ENCODE measurements around the gene DNAH2.

DNAH2 gene

GRCh38 chr17:7822126-7822525 lies 104.6 kb downstream of the DNAH2 start:
- no peak overlapping the region for H3K27ac ChIP-seq
- TF ChIP-seq CTCF (conservative IDR thresholded peaks at IDR 0.05; ENCODE audit: low read depth, low read length) = no peak
- H3K36me3 ChIP-seq (ENCODE audit: insufficient read depth) = no peaks in the 10 kb centered on the region
- no peak overlapping the region for H3K9ac ChIP-seq
- H3K4me3 ChIP-seq (IDR thresholded peaks at IDR 0.05; ENCODE audit: insufficient read depth, low read depth, low read length) = no peak overlapping the region
- no peaks in the 10 kb centered on the region for H3K27me3 ChIP-seq (ENCODE audit: insufficient read depth, low read depth)
- no peak overlapping the region for H2AFZ ChIP-seq (ENCODE audit: low read depth)
- H3K4me1 ChIP-seq (ENCODE audit: low read depth, poor library complexity, severe bottlenecking) = no peaks in the 10 kb centered on the region
- H4K20me1 ChIP-seq (ENCODE audit: insufficient read depth) = no peaks in the 10 kb centered on the region
- H3K79me2 ChIP-seq (ENCODE audit: insufficient read depth, low read depth) = no peaks in the 10 kb centered on the region
- no peak overlapping the region for H3K4me2 ChIP-seq

GRCh38 chr17:7823581-7824001 lies 106.0 kb downstream of the DNAH2 start:
- H3K27ac ChIP-seq = no peak overlapping the region
- TF ChIP-seq CTCF (conservative IDR thresholded peaks at IDR 0.05; ENCODE audit: low read depth, low read length) = no peak
- no peaks in the 10 kb centered on the region for H4K20me1 ChIP-seq (ENCODE audit: insufficient read depth)
- H3K79me2 ChIP-seq (ENCODE audit: insufficient read depth, low read depth) = no peaks in the 10 kb centered on the region
- H3K4me2 ChIP-seq = no peak overlapping the region
- no peak overlapping the region for H3K4me3 ChIP-seq (IDR thresholded peaks at IDR 0.05; ENCODE audit: insufficient read depth, low read depth, low read length)
- no peaks in the 10 kb centered on the region for H3K27me3 ChIP-seq (ENCODE audit: insufficient read depth, low read depth)
- H3K9ac ChIP-seq = no peak overlapping the region
- no peaks in the 10 kb centered on the region for H3K36me3 ChIP-seq (ENCODE audit: insufficient read depth)
- H2AFZ ChIP-seq (ENCODE audit: low read depth) = no peak overlapping the region
- H3K4me1 ChIP-seq (ENCODE audit: low read depth, poor library complexity, severe bottlenecking) = no peaks in the 10 kb centered on the region

- Histone ChIP-seq H4K20me1 (ENCODE audit: insufficient read depth) (no peaks in the 10 kb centered on the region), H3K4me3 (IDR thresholded peaks at IDR 0.05; ENCODE audit: insufficient read depth, low read depth, low read length) (no peak overlapping the region), H3K36me3 (ENCODE audit: insufficient read depth) (no peaks in the 10 kb centered on the region), H3K79me2 (ENCODE audit: insufficient read depth, low read depth) (no peaks in the 10 kb centered on the region), H3K27ac (no peak overlapping the region), H3K27me3 (ENCODE audit: insufficient read depth, low read depth) (no peaks in the 10 kb centered on the region), H3K4me1 (ENCODE audit: low read depth, poor library complexity, severe bottlenecking) (no peaks in the 10 kb centered on the region), H3K9ac (no peak overlapping the region), H3K4me2 (no peak overlapping the region), H2AFZ (ENCODE audit: low read depth) (no peak overlapping the region)
- no peak for TF ChIP-seq CTCF (conservative IDR thresholded peaks at IDR 0.05; ENCODE audit: low read depth, low read length)
Observed at GRCh38 chr17:7824021-7824924, 106.7 kb downstream of the DNAH2 start.

GRCh38 chr17:7825206-7825990 lies 107.9 kb downstream of the DNAH2 start:
- H3K79me2 ChIP-seq (ENCODE audit: insufficient read depth, low read depth) = no peaks in the 10 kb centered on the region
- H3K4me2 ChIP-seq = no peak overlapping the region
- no peaks in the 10 kb centered on the region for H3K27me3 ChIP-seq (ENCODE audit: insufficient read depth, low read depth)
- no peaks in the 10 kb centered on the region for H3K4me1 ChIP-seq (ENCODE audit: low read depth, poor library complexity, severe bottlenecking)
- H3K4me3 ChIP-seq (IDR thresholded peaks at IDR 0.05; ENCODE audit: insufficient read depth, low read depth, low read length) = no peak overlapping the region
- no peak overlapping the region for H2AFZ ChIP-seq (ENCODE audit: low read depth)
- no peaks in the 10 kb centered on the region for H4K20me1 ChIP-seq (ENCODE audit: insufficient read depth)
- no peaks in the 10 kb centered on the region for H3K36me3 ChIP-seq (ENCODE audit: insufficient read depth)
- no peak for TF ChIP-seq CTCF (conservative IDR thresholded peaks at IDR 0.05; ENCODE audit: low read depth, low read length)
- H3K27ac ChIP-seq = no peak overlapping the region
- no peak overlapping the region for H3K9ac ChIP-seq
